Astrocyte of the hippocampus (primary cell): ENCODE results near the gene PDE4D.

Source experiments
- DNase-seq: peaks from one replicate; pipeline ENCODE4 v3.0.0; 2011; ENCODE audit warnings: low read depth, low spot score

PDE4D gene

DNA sequence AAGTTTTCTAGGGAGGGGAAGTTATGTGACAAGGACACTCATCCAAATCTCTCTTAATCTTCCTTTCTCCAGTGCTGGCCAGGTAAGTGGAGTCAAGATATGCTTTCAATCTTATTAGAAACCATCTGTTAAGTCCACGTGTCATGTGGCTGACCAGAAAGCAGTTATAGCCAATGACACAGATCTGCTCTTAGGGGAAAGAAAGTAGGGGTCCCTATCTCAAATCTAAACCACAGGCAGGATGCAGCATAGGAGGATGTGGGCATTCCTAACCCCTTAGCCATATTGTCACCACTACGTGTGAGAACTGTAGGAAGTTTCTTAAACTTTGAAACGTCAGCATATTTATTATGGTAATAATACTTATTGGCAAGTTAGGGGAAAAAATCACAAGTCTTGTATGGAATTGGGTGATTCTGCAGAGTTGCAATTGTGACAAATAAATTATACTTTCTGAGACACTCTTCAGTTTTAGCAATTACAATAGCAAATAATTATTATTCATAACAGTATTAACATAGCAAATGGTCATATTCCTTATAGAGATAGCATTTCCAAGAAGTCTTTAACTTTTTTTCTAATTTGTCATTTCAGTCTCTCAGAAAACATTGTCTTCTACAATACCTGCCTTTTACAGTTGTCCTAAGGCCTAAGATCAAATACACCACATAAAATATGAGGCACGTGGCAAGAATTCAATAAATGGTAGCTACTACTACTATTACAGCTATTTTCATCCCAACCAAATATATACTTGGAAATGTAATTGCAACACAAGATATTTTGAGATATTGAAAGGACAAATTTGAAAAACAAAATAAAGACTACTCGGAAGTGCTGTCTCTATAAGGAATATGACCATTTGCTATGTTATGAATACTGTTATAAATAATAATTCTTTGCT lies 236.9 kb downstream of the PDE4D start:
- no peak for DNase-seq

DNA sequence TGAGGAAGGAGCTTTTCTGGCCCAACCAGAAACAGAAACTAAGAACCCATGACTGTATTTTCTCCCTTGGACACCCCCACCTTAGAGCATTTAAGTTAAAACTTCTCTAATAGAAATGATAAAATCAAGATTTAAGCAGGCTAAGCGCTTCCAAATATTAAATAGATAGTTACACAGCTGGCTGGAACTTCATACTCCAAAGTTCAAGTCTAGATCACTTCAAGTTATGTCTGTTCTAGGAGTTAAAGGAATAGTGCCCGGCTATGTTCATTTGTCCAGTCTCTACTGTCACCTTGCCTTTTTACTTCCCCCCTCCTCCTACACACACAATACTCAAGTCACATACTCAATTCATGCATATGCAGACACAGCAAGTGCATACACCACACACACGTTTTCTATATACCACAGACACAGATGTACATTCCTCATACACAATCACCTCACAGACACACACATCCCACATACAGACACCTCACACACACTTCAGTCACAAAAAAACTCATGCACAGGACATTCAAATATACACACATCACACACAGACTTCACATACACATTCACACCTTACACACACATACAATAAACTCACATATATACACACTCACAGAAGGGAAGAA lies 237.7 kb downstream of the PDE4D start:
- no peak for DNase-seq

DNA sequence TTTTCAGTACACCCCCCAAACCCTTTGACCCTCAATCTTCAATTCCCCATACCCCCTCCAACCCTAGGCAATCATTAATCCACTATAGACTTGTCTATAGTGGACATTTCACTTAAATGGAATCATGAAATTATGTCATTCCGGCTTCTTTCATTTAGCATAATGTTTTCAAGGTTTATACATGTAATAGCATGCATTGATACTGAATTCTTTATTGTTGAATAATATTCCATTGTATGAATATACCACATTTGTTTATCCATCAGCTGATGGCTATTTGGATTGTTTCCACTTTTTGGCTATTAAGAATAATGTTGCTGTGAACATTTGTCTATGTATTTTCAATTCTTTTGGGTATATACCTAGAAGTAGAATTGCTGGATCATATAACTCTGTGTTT lies 238.8 kb downstream of the PDE4D start:
- DNase-seq, result no peak

DNA sequence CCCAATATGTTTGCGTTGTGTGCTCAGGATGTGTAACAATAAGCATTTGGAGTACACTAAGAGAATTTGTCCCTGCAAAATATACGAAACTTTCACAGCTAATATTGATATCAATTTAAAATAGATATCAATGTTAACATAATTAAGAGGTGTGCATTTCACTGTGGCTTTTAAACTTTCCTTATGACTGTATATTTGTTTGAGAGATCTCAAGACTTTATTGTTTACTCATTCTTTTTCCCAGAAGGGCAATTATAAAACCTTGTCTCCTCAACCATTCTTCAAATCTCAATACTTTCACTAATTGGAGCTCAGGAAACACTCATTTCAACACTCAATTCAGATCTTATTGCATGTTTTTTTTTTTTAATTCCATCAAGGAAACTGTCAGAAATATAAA lies 241.1 kb downstream of the PDE4D start:
- DNase-seq, result no peak

DNA sequence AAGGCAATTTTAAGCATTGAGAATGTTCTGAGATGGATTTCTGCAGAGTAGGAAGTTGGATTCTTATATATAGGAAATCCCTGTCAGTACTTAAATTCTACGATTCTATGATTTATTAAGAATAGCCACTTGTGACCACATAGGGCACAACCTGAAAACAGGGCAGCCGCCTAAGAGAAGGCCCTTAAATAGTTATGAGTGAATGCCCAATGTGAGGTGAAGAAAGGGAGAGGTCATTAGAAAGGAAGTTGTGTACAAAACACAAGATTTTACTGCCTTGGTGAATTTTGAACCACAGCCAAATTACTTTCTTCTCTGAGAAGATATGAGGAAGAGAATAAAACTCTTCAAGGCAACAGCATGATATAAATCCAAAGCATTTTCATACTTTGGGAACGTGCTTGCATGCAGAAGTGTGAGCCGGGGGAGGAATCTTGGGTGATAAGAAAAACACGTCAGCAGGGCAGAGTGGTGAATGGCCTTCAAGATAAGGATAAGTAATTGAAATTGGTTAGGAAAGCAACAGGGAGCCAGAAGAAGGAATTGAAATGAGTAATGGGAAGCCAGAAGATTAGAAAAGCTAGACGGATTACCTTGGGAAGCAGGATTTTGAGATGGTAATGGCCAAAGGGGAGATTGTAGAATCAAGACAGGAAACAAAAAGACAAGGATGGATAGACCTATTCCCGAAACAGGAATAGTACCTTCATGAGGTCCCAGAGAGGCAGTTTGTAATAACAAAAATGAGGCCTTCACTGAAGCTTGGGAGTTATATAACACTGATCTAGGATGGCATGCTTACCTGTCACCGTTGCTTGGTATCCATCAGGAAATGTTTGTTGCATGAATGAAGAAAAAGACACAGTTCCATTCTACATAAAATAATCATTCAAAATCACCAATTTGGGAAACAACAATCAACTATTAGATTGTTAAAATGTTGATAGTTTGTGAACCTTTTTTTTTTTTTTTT lies 244.3 kb downstream of the PDE4D start:
- peak; percentile 29 for DNase-seq

DNA sequence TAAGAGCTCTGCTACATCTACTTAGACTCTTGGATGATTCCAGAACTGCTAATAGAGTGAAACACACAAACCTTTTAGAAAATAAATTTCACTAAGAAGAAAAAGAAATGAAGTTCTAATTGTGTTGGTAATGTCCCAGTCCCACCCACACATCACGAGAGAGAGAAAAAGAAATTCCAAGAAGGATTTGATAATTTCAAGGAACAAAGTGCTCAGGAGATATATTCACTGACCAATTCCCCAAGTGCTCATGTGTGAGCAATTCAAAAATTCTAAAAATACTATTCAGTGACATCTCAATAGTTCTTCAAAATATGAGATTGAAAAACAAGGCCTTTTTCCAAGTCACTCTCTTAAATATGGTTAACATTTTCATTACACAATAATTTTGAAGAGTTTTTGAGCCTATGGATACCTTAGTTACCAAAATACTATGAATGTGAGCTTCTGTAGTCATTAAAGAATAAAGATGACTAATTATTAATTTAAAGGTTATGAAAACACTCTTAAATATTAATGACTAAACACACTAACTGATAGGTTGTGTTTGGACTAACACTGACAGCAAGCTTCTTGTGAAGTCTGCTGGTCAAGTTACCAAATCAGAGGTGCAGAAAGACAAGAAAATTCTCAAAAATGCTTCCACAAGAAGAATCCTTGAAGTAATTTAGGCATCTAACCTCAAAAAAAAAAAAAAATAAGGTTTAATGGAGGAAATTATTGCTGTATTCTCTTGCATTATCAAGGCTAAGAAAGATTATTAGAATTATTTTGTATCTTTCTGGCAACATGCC lies 245.3 kb downstream of the PDE4D start:
- no peak for DNase-seq

DNA sequence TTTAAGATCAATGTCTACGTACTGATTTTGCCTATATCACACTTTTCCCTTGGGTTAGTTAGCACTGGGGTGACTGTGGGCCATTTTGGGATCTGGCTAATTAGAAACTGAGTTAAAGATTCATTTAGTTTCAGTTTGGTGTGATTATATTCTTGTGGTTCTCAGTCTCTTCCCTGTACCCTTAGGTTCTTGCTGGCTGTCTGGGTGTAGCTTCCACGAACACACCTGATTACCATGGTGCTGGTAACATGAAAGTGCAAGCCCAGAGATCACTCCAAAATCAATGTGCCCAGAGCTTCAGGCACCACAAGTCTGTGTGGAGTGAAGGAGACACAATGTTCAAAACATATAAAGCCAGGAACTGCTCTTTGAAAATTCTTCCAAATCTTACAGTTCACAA lies 248.1 kb downstream of the PDE4D start:
- DNase-seq, result no peak

DNA sequence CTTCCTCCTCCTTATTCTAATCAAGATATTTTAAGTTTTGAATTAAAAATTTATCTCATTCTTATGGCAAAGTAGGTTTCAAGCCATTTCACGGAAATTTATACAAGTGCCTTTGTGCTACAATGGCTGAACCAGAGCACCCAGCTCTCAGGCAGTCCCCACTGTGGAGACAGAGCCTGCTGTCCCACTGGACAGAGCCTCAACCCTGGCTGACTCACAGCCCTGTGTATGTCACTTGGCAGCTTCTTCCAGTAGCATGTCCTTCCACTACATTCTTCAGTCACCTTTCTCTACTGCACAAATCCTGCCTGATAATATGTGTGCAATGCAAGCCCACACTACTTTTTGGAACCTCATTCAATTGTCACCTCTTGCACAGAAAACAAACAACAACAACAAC lies 253.1 kb downstream of the PDE4D start:
- peak; percentile 41 for DNase-seq

DNA sequence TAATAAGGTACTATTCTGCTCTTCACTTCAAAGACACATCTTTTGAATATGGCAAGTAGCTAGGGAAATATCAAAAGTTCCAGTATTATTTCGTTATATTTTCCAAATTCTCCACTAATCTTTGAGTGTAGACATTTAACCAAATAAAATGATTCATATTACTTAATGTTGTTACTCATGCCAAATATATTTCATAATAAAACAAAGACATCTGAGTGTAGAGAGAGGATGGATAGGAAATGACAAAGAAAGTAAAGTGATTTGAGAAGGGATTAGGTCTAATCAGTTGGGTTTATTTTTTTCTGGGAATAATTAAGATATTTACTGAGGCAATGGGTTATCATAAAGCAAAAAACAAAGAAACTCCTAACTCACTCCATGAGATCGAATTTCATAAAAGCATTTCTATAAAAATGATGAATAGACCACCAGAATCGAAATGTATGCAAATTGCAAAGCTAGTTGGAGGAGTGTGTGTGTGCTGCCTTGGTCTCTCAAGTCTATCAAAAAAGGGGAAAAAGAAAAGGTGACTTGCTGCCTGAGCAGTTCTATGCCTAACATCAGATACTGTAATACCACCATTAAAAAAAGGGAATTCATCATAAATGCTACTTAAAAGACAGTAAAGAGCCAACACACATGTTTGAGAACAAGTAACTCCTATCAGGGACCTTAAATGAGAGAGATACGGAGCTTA lies 255.5 kb downstream of the PDE4D start:
- no peak for DNase-seq

DNA sequence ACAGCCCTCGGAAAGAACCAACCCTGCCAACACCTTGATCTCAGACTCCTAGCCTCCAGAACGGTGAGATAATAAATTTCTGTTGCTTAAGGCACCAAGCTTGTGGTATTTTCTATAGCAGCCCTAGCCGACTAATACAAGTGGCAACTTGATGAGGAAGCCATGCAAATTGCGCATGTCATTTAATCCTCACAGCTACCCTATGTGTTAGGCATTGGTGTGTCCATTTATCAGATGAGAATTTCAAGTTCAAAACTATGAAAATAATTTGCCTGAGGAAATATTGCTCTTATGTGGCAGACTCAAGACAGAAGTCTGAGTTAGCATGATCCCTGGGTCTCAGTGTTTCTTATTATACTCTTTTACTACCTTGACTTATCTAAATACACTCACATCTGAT lies 264.0 kb downstream of the PDE4D start:
- DNase-seq, result no peak

DNA sequence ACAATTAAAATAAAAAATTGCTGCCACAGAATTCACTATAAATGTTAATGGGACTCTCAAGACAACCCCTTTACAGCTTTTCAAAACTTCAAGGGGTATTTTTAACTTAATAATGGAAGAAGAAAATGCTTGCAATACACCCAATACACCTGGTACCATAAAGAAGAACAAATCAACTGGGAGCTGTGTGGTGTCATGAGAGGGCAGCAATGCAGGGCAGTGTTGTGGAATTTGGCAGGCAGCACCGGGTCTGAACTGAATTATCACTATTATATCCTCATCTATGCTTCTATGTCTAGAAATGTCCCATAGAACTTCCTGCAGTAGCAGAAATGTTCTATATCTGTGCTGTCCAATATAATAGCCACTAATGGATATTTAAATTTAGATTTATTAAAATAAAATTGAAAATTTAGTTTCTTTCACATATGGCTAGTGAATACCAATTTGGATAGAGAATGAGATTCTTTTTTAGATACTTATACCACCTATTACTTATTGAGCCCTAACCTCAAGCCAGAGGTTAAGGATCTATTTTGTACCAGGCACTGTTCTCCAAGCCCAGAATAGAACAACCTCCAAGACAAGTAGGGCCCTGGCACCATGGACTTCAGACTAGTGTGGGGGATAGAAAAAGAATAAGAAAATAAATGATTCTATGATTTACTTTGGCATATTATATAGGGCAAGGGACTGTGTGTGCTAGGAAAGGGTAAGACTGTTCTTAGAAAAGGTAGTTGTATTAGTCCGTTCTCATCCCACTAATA lies 265.3 kb downstream of the PDE4D start:
- no peak for DNase-seq

DNA sequence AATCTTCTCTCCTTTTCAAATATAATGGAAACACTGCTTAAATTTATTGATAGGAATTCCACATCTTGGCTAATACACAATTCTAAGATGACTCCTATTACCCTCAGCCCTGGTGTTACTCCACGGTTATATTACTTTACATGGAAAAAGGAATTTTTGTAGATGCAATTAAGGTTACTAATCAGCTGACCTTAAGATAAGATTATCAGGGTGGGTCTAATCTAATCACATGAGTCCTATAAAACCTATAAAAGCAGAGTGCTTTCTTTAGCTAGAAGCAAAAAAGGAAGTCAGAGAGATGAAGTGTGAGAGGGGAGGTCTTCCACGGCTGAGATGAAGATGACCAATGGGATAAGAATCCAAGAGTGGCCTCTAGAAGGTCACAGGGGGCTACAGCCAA lies 268.6 kb downstream of the PDE4D start:
- DNase-seq, result no peak

DNA sequence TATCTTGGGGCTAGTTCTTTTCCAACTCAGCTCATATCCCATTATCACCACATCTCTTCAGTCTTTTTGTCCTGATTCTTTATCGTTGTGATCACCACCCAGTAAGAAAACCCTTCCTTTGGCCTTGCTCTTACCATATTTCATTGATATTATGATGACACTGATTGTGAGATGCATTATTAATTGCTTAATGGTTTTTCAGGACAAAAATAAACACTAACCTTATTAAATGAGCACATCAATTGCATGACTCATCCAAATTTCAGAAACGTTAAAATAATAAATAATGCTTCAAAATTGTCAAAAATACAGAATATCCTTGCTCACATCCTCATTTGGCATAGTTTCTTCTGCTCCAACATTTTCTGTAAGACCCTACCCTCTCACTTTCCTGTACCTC lies 270.7 kb downstream of the PDE4D start:
- no peak for DNase-seq

DNA sequence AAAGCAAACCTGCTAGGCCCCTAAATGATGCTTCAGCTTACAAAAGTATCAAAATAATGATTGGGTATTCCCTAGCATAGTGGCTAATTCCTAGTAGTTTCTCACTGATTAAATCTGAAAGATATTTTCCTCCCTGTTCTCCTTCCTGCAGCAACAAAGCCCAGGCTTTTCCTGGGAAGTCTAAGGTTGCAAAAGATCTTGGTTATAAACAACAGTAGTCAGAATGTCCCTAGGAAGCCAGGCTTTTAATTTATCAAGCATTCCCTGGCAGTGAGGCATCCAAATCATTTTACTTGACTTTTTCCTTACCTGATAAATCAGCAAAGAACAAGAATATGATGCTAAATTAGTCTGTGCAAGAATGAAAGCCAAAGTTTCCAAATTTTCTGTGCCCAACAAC lies 272.0 kb downstream of the PDE4D start:
- DNase-seq, result no peak

DNA sequence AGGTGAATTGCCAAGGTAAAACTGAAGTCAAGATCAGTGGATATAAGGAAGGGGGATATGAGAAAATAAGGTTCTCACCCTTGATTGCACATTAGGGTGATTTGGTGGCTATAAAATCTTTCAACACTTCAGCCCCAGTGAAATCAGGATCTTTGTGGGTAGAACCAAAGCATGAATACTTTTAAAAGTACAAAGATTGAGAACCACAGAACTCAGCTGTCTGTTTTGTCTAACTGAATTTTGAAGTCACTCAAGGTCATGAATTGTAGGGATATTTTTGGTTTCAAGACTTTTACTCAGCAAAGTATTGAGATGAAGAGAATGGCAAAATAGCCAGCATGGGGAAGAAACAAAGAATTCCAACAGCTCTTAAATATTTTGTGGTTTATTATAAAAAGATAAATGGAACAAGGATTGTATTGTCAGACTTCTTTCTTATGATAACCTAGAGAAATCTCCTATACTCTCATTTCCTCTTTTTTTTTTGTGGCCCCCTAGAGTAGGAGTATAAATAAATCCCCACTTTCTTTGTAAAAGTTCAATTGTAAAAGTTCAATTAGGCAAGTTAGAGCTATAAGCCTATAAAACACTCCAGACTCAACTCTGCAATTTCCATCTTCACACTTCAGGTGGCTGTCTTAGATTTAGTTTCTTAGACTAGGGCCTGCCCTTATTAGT lies 272.9 kb downstream of the PDE4D start:
- DNase-seq, result peak; percentile 51

DNA sequence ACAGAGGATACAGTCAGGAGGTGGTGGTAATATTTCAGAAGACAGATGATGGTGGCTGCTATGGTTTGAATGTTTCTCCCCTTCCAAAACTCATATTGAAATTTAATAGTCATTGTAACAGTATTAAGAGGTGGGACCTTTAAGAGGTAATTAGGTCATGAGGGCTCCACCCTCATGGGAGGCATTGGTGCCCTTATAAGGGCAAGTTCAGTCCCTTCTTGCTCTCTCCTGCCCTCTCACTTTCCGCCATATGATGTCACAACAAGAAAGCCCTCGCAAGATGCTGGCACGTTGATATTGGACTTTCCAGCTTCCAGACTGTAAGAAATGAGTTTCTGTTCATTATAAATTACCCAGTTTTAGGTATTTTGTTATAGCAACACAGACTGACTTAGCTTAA lies 274.9 kb downstream of the PDE4D start:
- no peak for DNase-seq

DNA sequence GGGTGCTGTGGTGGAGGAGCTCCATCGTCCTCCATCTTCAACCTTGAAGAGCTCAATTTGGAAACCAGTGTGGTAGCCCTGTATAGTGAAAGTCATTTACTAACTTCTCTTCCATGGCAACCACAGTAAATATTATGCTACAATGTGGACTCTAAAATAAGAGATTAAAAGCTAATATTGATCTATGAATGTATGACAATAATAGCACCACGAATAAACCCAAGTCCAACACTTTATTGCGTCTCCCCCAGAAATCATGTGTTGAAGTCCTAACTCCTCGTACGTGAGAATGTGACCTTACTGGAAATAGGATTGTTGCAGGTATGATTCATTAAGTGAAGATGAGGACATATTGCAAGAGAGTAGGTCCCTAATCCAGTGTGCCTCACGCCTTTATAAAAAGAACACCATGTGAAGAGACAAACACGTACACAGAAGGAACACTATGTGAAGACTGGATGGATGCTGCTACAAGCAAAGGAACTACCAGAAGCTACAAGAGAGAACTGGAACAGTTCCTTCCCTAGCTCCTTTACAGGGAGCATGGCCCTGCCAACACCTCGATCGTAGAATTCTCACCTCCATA lies 276.2 kb downstream of the PDE4D start:
- no peak for DNase-seq

DNA sequence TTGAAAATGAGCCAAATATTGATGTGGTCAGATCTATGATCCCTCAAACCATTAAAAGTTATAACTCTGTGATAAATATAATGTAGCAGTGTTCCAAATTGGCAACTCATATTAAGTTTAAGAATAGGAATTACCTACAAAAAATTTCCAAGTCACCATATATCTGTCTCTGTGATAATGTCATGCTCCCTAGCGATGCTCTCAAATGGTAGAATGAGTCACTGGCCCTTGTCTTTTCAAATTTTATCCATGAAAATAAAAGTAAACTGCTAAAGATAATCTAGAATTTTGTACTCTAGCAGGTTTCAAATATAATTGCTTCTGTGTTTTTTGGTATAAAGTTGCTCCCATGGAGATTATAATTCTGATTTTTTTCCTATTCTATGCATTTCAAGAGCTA lies 277.1 kb downstream of the PDE4D start:
- no peak for DNase-seq

DNA sequence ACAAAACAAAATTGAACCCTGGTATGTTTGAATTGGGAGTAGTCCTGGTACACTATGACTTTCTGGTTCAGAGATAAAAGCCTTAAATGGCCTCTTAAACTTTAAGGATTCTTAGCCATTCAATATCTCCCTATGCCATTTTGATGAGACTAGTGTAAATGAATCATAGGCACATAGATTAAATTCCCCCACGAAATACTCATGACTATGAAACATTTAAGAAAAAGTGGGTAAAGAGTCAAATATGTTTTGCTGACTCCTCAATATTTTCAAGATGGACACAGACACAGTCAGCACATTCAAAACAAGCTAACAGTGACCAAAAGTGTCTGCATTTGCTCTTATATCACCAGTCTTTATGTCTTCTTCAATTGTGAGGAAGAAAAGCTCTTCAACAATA lies 278.3 kb downstream of the PDE4D start:
- DNase-seq, result no peak
